A673 (cell line): ENCODE data around the gene KIF2C. TPM values are rescaled to one million over a fixed set of nuclear protein-coding genes. Genes with fewer than 3 reads are reported as not detected.
A peak's percentile ranks its signal among the peaks of the same experiment; 100 is the strongest.

Experiments used
- BruUV-seq: library from RNA; stranded (reverse); fragments of 400-500 nt; replicated peaks from 2 replicates; lab custom pipeline; 2021; lab: Mats Ljungman, UMichigan
- CTCF ChIA-PET: fragments of 300-600 bp; sonication (Branson Sonifier 250); formaldehyde crosslinking; loops from one replicate; lab custom pipeline; 2022; ENCODE audit warnings: antibody characterized with exemption; lab: Charles Lee
- POLR2A ChIA-PET: fragments of 300-600 bp; sonication (Branson Sonifier 250); formaldehyde crosslinking; loops from one replicate; lab custom pipeline; 2022; ENCODE audit warnings: antibody characterized with exemption; ENCODE audit not compliant: low non-redundant PET; lab: Charles Lee
- DNase-seq: peaks from one replicate; pipeline ENCODE4 v3.0.0-alpha.2; 2015; ENCODE audit warnings: low spot score
- H3K27ac ChIP-seq: fragments of 200-600 bp; sonication (generic); 2 replicates; pipeline ENCODE4 v1.5.1; 2016; ENCODE audit warnings: mixed run types, low read depth, mild to moderate bottlenecking, mixed read lengths, antibody characterized with exemption, low read length; ENCODE audit not compliant: poor library complexity, severe bottlenecking
- H3K27me3 ChIP-seq: fragments of 200-600 bp; sonication (generic); replicated peaks from 2 replicates; pipeline ENCODE4 v1.6.1; 2017; ENCODE audit warnings: mixed run types, low read depth, mild to moderate bottlenecking, mixed read lengths, antibody characterized with exemption, low read length; ENCODE audit not compliant: insufficient read depth, poor library complexity
- H3K36me3 ChIP-seq: fragments of 200-600 bp; sonication (generic); 2 replicates; pipeline ENCODE4 v1.6.1; 2016; ENCODE audit warnings: mixed run types, mild to moderate bottlenecking, mixed read lengths, antibody characterized with exemption, low read length; ENCODE audit not compliant: insufficient read depth, poor library complexity, severe bottlenecking
- H3K4me1 ChIP-seq: fragments of 200-600 bp; sonication (generic); 2 replicates; pipeline ENCODE4 v1.6.1; 2017; ENCODE audit warnings: mixed run types, mild to moderate bottlenecking, mixed read lengths, antibody characterized with exemption, low read length; ENCODE audit not compliant: insufficient read depth, poor library complexity, severe bottlenecking
- H3K4me3 ChIP-seq: fragments of 200-600 bp; sonication (generic); 2 replicates; pipeline ENCODE4 v1.5.1; 2016; ENCODE audit warnings: low read depth, mixed run types, mild to moderate bottlenecking, mixed read lengths, low read length; ENCODE audit not compliant: poor library complexity, severe bottlenecking
- H3K9me3 ChIP-seq: fragments of 200-600 bp; sonication (generic); 2 replicates; pipeline ENCODE4 v1.6.1; 2016; ENCODE audit warnings: mixed run types, low read depth, mild to moderate bottlenecking, mixed read lengths, antibody characterized with exemption, low read length; ENCODE audit not compliant: poor library complexity, severe bottlenecking
- CTCF ChIP-seq: fragments of 300-800, 200-600 bp; sonication (generic); conservative IDR thresholded peaks from 2 replicates; pipeline ENCODE4 v1.5.1; 2017; ENCODE audit warnings: low read depth, mild to moderate bottlenecking, antibody characterized with exemption, low read length, moderate library complexity, mixed read lengths
- EZH2 ChIP-seq: fragments of 200-600 bp; sonication (generic); IDR thresholded peaks from 2 replicates; pipeline ENCODE4 v1.6.1; 2017; ENCODE audit warnings: borderline replicate concordance, low read depth, mild to moderate bottlenecking, mixed read lengths, antibody characterized with exemption, low read length; ENCODE audit not compliant: poor library complexity, severe bottlenecking
- intact Hi-C: fragments of 100-400 bp; cut with micrococcal nuclease; formaldehyde crosslinking; loops from one replicate; pipeline ENCODE4 v1.10.0; 2022; ENCODE audit not compliant: unreplicated experiment
- total RNA-seq: library from RNA; stranded (reverse); gene quantifications from 2 replicates; pipeline ENCODE4 v1.2.3, GENCODE V29; 2021

Gene KIF2C
- total RNA-seq, 1 experiment from 2014 or later: 127 TPM

- intact Hi-C loops: loop anchor here (10.0 kb wide), 1 partner anchor 499 kb away; no protein-coding TSS in a partner anchor
- Histone ChIP-seq H3K27ac (peak overlapping the region; percentile 98), H3K9me3 (no peaks in the 10 kb centered on the region), H3K4me1 (peaks cover 47% of the 10 kb centered on the region), H3K4me3 (no peak overlapping the region), H3K36me3 (peaks cover 9% of the 10 kb centered on the region), H3K27me3 (no peaks in the 10 kb centered on the region)
- no peak for TF ChIP-seq EZH2
- no peak; the same call in 1 of the 2 replicates for TF ChIP-seq CTCF
- no TSS peak for BruUV-seq
- DNase-seq: no peak
- CTCF ChIA-PET: no interaction called here
- POLR2A ChIA-PET: interaction anchor here (0.8 kb wide), 1 partner anchor 13 kb away, joined by 5 read pairs; no protein-coding TSS in a partner anchor
These were observed 66.5 kb downstream of the KIF2C start for GRCh38 chr1:44806025-44806703.

GRCh38 chr1:44806704-44807363 is 67.2 kb downstream of the KIF2C start, which contains the start of gene DYNLT4:
TSS of gene DYNLT4 (minus strand) at chr1:44807351. CDS start at chr1:44806668, 683 bp downstream.
- POLR2A ChIA-PET: interaction anchor here (0.5 to 2.7 kb wide), 3 partner anchors 12 to 1249 kb away, joined by 3 to 18 read pairs (median 5); no protein-coding TSS in a partner anchor
- CTCF ChIA-PET: interaction anchor here (0.6 kb wide), 1 partner anchor 81 kb away, joined by 3 read pairs; no protein-coding TSS in a partner anchor
- intact Hi-C loops: loop anchor here (10.0 kb wide), 1 partner anchor 498 kb away; no protein-coding TSS in a partner anchor
- H3K27me3 ChIP-seq: no peaks in the 10 kb centered on the region
- H3K4me1 ChIP-seq: peaks cover 54% of the 10 kb centered on the region
- no TSS peak for BruUV-seq
- H3K36me3 ChIP-seq: peaks cover 9% of the 10 kb centered on the region
- no peak for TF ChIP-seq EZH2
- no peak for TF ChIP-seq CTCF
- DNase-seq: no peak
- peak within 1 kb of the TSS; percentile 98 for H3K27ac ChIP-seq
- peak within 1 kb of the TSS; percentile 41 for H3K4me3 ChIP-seq
- no peaks in the 10 kb centered on the region for H3K9me3 ChIP-seq

GRCh38 chr1:44807364-44808062 is 67.9 kb downstream of the KIF2C start:
- TSS peak; percentile 88 for BruUV-seq
- CTCF ChIA-PET: interaction anchor here (0.6 kb wide), 1 partner anchor 80 kb away, joined by 3 read pairs; no protein-coding TSS in a partner anchor
- peak; percentile 97 for DNase-seq
- no peaks in the 10 kb centered on the region for H3K9me3 ChIP-seq
- intact Hi-C loops: loop anchor here (10.0 kb wide), 1 partner anchor 497 kb away; no protein-coding TSS in a partner anchor
- no peaks in the 10 kb centered on the region for H3K27me3 ChIP-seq
- H3K36me3 ChIP-seq: peaks cover 9% of the 10 kb centered on the region
- H3K27ac ChIP-seq: peak overlapping the region; percentile 98
- TF ChIP-seq CTCF: no peak
- no peak for TF ChIP-seq EZH2
- no peak overlapping the region for H3K4me3 ChIP-seq
- H3K4me1 ChIP-seq: peaks cover 55% of the 10 kb centered on the region
- POLR2A ChIA-PET: interaction anchor here (0.5 to 2.7 kb wide), 3 partner anchors 7 to 1248 kb away, joined by 3 to 18 read pairs (median 7); partner anchors contain the start of gene PLK3
